Osteocyte (in vitro differentiated cells): ENCODE results near the gene CFAP61. TPM values are rescaled to one million over a fixed set of nuclear protein-coding genes. Genes with fewer than 3 reads are reported as not detected.

Source experiments
- DNase-seq: peaks from one replicate; pipeline ENCODE4 v3.0.0; 2021; ENCODE audit warnings: mixed read lengths; ENCODE audit not compliant: unreplicated experiment; ENCODE audit errors: extremely low spot score
- H3K27ac Mint-ChIP-seq: one replicate; pipeline ENCODE4 v1.8.0; 2021; ENCODE audit warnings: mild to moderate bottlenecking, mixed read lengths; ENCODE audit not compliant: unreplicated experiment
- H3K27me3 Mint-ChIP-seq: one replicate; pipeline ENCODE4 v1.8.0; 2021; ENCODE audit warnings: mixed read lengths; ENCODE audit not compliant: unreplicated experiment
- H3K36me3 Mint-ChIP-seq: one replicate; pipeline ENCODE4 v1.8.0; 2021; ENCODE audit warnings: mixed read lengths; ENCODE audit not compliant: unreplicated experiment
- H3K4me1 Mint-ChIP-seq: one replicate; pipeline ENCODE4 v1.8.0; 2021; ENCODE audit warnings: mixed read lengths; ENCODE audit not compliant: unreplicated experiment
- H3K4me3 Mint-ChIP-seq: one replicate; pipeline ENCODE4 v1.8.0; 2021; ENCODE audit warnings: mild to moderate bottlenecking, moderate library complexity, mixed read lengths; ENCODE audit not compliant: unreplicated experiment
- H3K9me3 Mint-ChIP-seq: one replicate; pipeline ENCODE4 v1.8.0; 2021; ENCODE audit warnings: mixed read lengths; ENCODE audit not compliant: unreplicated experiment
- total RNA-seq: library from RNA; stranded (reverse); gene quantifications from 2 replicates; pipeline ENCODE4 v1.2.1, GENCODE V29; 2021
- TF ChIP-seq, protein P1 (sequence below): fragments of 200-600 bp; sonication (generic); IDR thresholded peaks from 2 replicates; pipeline ENCODE4 v1.5.0; 2021; ENCODE audit warnings: antibody characterized with exemption, mild to moderate bottlenecking, moderate library complexity

CFAP61 gene
- total RNA-seq, 1 donor from 2014 or later = not detected

DNA sequence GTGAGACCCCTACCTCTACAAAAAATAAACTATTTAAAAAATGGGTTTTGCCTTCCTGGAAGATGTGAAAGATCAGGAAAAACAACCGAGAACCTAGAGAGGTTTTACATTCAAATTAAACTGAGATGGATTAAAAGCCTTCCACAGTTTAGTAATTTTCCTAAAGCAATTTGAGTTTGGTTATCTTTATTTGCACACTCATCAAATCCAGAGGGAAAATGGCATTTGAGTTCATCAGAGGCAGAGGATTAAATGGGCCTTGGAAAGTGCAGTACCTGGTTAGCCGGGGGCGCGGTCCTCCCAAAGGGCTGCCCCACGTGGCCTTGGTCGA is 158.6 kb downstream of the CFAP61 start:
- DNase-seq = no peak
- Mint-ChIP-seq H3K4me1 (peaks cover 16% of the 10 kb centered on the region), H3K9me3 (no peaks in the 10 kb centered on the region), H3K4me3 (no peak overlapping the region), H3K36me3 (no peaks in the 10 kb centered on the region), H3K27ac (no peak overlapping the region), H3K27me3 (peaks cover 3% of the 10 kb centered on the region)
- TF ChIP-seq, protein P1, sequence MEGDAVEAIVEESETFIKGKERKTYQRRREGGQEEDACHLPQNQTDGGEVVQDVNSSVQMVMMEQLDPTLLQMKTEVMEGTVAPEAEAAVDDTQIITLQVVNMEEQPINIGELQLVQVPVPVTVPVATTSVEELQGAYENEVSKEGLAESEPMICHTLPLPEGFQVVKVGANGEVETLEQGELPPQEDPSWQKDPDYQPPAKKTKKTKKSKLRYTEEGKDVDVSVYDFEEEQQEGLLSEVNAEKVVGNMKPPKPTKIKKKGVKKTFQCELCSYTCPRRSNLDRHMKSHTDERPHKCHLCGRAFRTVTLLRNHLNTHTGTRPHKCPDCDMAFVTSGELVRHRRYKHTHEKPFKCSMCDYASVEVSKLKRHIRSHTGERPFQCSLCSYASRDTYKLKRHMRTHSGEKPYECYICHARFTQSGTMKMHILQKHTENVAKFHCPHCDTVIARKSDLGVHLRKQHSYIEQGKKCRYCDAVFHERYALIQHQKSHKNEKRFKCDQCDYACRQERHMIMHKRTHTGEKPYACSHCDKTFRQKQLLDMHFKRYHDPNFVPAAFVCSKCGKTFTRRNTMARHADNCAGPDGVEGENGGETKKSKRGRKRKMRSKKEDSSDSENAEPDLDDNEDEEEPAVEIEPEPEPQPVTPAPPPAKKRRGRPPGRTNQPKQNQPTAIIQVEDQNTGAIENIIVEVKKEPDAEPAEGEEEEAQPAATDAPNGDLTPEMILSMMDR = no peak

DNA sequence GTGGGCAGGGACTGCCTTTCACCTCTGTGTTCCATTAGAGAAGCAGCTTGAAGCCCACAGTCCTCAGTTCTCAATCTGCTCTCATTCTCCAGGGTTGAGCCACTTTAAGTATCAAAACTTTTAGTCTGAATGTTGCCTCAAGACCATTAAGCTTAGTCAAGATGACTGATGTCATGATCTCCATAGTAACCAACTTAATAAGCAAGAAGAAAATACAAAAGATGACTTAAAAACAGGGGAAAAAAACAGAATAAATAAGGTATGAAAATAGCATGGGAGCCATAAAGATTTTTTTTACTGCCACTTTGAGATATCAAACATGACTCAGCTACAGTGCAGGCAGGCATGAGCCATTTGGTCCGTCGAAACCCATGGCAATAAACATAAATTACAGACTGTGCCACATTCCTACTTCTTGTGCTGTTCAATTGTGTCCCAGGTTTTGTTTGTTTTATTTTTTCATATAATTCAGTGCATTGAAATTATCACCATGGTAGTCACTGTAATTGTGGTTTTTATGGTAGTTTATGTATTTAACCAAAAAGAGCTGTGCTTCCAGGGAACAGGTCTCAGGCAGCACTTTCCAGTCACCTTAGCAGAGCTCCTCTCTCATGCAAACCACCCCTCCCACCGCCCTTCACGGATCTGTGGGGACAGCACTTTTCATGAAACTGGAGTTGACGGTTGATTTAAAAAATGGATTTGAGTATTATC is 159.1 kb downstream of the CFAP61 start:
- DNase-seq = no peak
- no peak overlapping the region for H3K4me3 Mint-ChIP-seq
- peaks cover 16% of the 10 kb centered on the region for H3K4me1 Mint-ChIP-seq
- H3K27me3 Mint-ChIP-seq = peaks cover 3% of the 10 kb centered on the region
- no peak overlapping the region for H3K27ac Mint-ChIP-seq
- TF ChIP-seq, protein P1 = no peak
- H3K9me3 Mint-ChIP-seq = no peaks in the 10 kb centered on the region
- no peaks in the 10 kb centered on the region for H3K36me3 Mint-ChIP-seq

DNA sequence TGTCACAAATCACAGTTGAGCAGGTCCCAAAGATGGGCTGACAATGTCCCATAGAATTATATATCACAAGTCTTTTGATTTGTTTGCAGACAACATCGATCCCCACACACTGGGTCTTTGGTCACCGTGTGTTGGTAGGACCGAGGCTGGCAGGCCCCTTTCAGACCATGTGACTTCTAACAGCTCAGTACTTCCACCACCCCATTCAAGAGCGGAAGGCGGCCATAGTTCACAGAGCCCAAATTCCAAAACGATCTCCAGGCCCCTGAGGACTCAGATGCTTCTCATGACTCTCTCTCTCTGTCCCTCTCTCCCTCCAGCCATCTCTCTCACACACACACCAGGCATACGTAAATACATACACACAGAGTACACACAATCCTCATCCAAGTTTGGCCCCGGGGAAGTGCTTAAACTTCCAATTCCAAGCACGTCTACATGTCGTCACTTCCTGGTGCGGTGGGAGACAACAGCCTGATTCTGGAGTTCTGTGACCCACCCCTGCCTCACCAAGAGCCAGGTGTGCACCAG is 159.7 kb downstream of the CFAP61 start:
- Mint-ChIP-seq H3K27ac (no peak overlapping the region), H3K4me1 (peaks cover 13% of the 10 kb centered on the region), H3K9me3 (no peaks in the 10 kb centered on the region), H3K4me3 (no peak overlapping the region), H3K27me3 (peaks cover 3% of the 10 kb centered on the region), H3K36me3 (no peaks in the 10 kb centered on the region)
- TF ChIP-seq, protein P1 = no peak
- no peak for DNase-seq

DNA sequence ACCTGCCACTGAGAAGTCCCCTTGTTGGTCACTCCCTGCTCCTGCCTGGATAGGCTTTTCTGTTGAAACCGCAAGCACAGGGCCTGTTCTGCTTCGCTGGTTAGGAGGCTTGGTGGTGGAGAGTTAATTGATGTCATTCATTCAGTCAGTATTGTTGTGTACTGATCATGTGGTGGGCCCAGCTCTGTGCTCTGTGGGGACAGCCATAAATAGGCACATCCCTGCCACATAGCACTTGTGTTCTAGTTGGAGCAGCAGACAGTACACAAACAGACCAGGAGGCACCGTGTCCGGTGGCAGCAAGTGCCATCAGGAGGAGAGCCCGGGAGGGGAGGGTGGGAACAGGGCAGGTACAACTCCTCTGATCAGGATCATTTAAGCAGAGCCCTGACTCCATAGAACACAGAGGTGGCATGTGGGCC is 160.4 kb downstream of the CFAP61 start:
- TF ChIP-seq, protein P1 = no peak
- no peak overlapping the region for H3K4me3 Mint-ChIP-seq
- no peak overlapping the region for H3K27ac Mint-ChIP-seq
- H3K36me3 Mint-ChIP-seq = no peaks in the 10 kb centered on the region
- DNase-seq = no peak
- H3K27me3 Mint-ChIP-seq = no peaks in the 10 kb centered on the region
- peaks cover 9% of the 10 kb centered on the region for H3K4me1 Mint-ChIP-seq
- H3K9me3 Mint-ChIP-seq = no peaks in the 10 kb centered on the region

DNA sequence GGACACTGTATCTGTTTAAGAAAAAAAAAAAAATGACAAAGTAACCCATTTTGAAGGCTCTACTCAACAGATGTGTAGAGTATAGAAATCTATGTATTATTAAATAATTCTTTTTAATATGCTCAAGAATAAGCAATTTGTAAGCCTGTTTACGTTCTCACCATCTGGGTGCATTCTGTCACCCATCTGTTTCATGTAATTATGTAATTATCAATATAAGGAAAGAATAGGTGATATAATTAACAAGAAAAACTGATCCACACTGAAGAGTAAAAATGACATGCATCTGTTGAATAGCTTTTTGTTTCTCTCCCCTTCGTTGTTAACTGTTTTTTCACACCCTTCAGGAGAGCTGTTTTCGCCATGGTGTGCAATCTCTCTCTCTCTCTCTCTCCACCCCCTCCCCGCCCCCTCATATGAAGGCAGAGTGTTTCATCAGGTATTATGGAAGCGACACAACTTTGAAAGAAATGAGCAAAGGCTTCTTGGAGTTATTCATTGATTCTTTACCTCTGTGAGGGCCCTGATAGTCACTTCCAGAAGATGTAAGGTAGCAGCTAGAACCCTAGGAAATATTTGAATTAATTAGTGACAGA is 161.3 kb downstream of the CFAP61 start:
- DNase-seq = no peak
- H3K36me3 Mint-ChIP-seq = no peaks in the 10 kb centered on the region
- H3K27ac Mint-ChIP-seq = no peak overlapping the region
- H3K4me3 Mint-ChIP-seq = no peak overlapping the region
- TF ChIP-seq, protein P1 = no peak
- H3K4me1 Mint-ChIP-seq = peaks cover 9% of the 10 kb centered on the region
- peaks cover 1% of the 10 kb centered on the region for H3K9me3 Mint-ChIP-seq
- peaks cover 2% of the 10 kb centered on the region for H3K27me3 Mint-ChIP-seq
